Measurements from ENCODE around the gene OSTF1. TPM values are rescaled to one million over a fixed set of nuclear protein-coding genes. Genes with fewer than 3 reads are reported as not detected.

Gene OSTF1, protein sequence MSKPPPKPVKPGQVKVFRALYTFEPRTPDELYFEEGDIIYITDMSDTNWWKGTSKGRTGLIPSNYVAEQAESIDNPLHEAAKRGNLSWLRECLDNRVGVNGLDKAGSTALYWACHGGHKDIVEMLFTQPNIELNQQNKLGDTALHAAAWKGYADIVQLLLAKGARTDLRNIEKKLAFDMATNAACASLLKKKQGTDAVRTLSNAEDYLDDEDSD
- total RNA-seq, result 10.5 to 13.3 TPM (median 10.7 TPM) in 3 replicates

DNA sequence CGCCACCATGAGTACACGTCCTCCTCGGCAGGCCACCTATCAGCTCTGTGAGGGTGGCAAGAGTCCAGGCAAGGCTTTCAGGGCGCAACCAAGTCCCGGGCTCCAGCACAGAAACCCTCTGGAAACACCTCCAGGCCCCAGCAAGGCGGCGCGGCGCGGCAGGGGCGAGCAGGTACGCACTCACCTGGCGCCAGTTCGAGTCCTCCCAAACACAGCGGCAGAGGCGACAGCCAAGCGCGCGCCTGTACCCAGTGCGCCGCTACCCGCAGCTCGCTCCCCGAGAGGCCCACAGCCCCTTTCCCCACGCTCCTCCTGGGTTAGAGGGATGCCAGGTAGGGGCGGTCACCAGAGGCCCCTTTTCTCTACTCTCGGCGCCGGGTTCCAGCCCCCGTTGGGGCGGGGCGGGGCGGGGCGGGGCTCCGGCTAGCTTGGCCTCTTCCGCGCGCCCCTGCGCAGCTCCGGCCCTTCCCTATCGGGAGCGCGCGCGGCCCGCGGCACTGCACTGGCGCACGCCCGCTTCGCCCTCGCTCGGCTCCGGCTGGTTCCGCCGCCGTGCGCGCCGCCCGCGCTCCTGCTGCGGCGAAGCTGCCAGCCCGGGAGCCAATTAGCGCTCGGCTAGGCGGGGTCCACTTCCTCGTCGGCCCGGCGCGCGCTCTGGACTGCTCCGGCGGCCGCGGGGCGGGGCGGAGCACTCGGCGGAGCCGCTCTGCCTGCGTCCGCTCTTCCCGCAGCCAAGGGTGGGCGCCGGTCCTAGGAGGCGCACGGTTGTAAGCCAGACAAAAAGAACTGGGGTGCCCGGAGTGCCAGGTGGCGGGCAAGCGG is at the start of gene OSTF1, which contains the start of gene NMRK1:
OSTF1 (plus strand) TSS at position 691 of the 822 bp plus-strand sequence. CDS start 179 bp downstream, outside the sequence.
NMRK1 (minus strand) TSS at position 332 of the 822 bp plus-strand sequence. CDS start 5,040 bp downstream, outside the sequence.
- Mint-ChIP-seq H3K9me3 (no peaks in the 10 kb centered on the region), H3K4me1 (peaks cover 50% of the 10 kb centered on the region), H3K36me3 (no peaks in the 10 kb centered on the region), H3K4me3 (peak within 1 kb of the TSS; percentile 96), H3K27ac (peak within 1 kb of the TSS; percentile 98), H3K27me3 (ENCODE audit: low read depth) (no peaks in the 10 kb centered on the region)
- DNase-seq (ENCODE audit: low spot score in 2 of 2, unreplicated experiment in 2 of 2), result peak; percentile 93 to 96
- TF ChIP-seq CTCF (IDR thresholded peaks at IDR 0.05; ENCODE audit: unreplicated experiment), result no peak

- H3K4me3 Mint-ChIP-seq, result no peak overlapping the region
- no peak for TF ChIP-seq CTCF (IDR thresholded peaks at IDR 0.05; ENCODE audit: unreplicated experiment)
- peaks cover 2% of the 10 kb centered on the region for H3K27me3 Mint-ChIP-seq (ENCODE audit: low read depth)
- no peaks in the 10 kb centered on the region for H3K4me1 Mint-ChIP-seq
- peak overlapping the region; percentile 1 for H3K27ac Mint-ChIP-seq
- DNase-seq (ENCODE audit: low spot score in 2 of 2, unreplicated experiment in 2 of 2), result no peak
- no peaks in the 10 kb centered on the region for H3K9me3 Mint-ChIP-seq
- H3K36me3 Mint-ChIP-seq, result no peaks in the 10 kb centered on the region
These were observed 49.3 kb upstream of the OSTF1 start for GRCh38 chr9:75039009-75039408.

DNA sequence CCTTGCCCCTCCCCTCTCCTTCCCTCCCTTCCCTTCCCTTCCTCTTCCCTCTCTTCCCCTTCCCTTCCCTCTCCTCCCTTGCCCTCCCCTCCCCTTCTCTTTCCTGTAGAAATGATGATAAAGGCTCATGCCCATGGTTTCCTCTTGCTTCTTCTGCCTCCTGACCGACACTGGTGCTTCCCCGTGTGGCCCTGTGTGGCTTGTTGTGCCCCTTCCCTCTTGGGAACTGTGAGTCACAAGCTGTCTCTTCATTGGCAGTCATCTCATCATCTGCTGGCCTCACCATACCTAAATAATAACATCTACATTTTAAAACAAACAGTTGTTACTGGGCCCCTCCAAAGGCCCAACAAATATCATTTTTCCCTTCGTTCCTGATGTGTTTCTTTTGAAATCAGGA is 48.5 kb upstream of the OSTF1 start:
- Mint-ChIP-seq H3K4me1 (no peaks in the 10 kb centered on the region), H3K4me3 (no peak overlapping the region), H3K9me3 (no peaks in the 10 kb centered on the region), H3K36me3 (no peaks in the 10 kb centered on the region), H3K27ac (no peak overlapping the region), H3K27me3 (ENCODE audit: low read depth) (peaks cover 7% of the 10 kb centered on the region)
- no peak for DNase-seq (ENCODE audit: low spot score in 2 of 2, unreplicated experiment in 2 of 2)
- TF ChIP-seq CTCF (IDR thresholded peaks at IDR 0.05; ENCODE audit: unreplicated experiment), result no peak

DNA sequence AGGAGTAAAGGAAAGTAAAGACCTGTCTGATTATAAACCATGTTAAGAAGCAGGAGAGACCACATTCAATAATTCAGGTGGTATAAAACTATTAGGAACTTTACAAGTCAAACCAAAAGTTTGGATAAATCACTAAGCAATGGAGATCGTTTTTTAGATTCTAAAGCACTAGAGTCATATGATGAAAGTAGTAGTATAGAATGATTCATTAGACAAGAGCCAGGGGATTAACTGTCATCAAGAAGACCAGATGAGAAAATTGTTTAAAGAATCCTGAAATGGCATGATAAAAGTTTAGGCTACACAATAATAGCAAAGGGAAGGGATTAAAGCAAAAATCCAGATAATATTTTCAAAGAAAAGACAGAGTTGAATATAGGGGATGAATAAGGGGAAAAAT is 47.3 kb upstream of the OSTF1 start:
- no peak for TF ChIP-seq CTCF (IDR thresholded peaks at IDR 0.05; ENCODE audit: unreplicated experiment)
- no peak for DNase-seq (ENCODE audit: low spot score in 2 of 2, unreplicated experiment in 2 of 2)
- H3K4me1 Mint-ChIP-seq, result no peaks in the 10 kb centered on the region
- peaks cover 19% of the 10 kb centered on the region for H3K27me3 Mint-ChIP-seq (ENCODE audit: low read depth)
- no peaks in the 10 kb centered on the region for H3K36me3 Mint-ChIP-seq
- no peaks in the 10 kb centered on the region for H3K9me3 Mint-ChIP-seq
- no peak overlapping the region for H3K4me3 Mint-ChIP-seq
- H3K27ac Mint-ChIP-seq, result no peak overlapping the region

DNA sequence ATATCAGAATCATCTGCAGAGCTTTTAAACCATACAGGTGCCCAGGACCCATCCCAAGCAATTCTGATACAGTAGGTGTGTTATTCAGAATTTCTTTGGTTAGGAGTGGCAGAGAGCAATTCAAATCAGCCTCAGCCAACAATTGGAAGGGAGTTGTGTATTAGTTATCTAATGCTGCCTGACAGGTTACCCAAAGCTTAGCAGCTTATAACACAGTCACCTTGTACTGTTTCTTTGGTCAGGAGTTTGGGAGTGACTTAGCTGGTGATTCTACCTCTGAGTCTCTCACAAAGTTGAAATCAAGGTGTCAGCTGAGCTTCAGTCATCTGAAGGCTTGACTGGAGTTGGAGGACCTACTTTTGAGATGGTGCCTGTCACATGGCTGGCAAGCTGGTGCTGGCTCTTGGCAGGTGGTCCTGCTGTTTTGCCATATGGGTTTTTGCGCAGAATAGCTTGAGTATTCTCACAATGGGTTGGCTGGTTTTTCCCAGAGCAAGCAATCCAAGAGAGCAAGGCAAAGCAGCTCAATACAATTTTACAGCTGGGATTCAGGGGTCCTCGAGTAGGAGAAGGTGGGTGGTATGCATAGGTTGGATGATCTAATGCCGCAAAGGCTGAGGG is 41.5 kb upstream of the OSTF1 start:
- TF ChIP-seq CTCF (IDR thresholded peaks at IDR 0.05; ENCODE audit: unreplicated experiment), result no peak
- Mint-ChIP-seq H3K4me3 (no peak overlapping the region), H3K9me3 (peaks cover 8% of the 10 kb centered on the region), H3K4me1 (no peaks in the 10 kb centered on the region), H3K27me3 (ENCODE audit: low read depth) (peaks cover 22% of the 10 kb centered on the region), H3K36me3 (no peaks in the 10 kb centered on the region), H3K27ac (no peak overlapping the region)
- DNase-seq (ENCODE audit: low spot score in 2 of 2, unreplicated experiment in 2 of 2), result no peak

Measured in mesothelial cell of epicardium (in vitro differentiated cells).